GM21529 (cell line): ENCODE measurements around the gene CCDC73.
"Not testable (repeated sequence)": the region's sequence is repeated elsewhere in the genome, so short reads cannot be mapped to it uniquely, and the experiment has no call there.

Experiments used
- ATAC-seq: cut with Tn5 transposase; IDR thresholded peaks from one replicate; pipeline ENCODE4 v1.9.1; 2021; ENCODE audit not compliant: unreplicated experiment

CCDC73 gene

DNA sequence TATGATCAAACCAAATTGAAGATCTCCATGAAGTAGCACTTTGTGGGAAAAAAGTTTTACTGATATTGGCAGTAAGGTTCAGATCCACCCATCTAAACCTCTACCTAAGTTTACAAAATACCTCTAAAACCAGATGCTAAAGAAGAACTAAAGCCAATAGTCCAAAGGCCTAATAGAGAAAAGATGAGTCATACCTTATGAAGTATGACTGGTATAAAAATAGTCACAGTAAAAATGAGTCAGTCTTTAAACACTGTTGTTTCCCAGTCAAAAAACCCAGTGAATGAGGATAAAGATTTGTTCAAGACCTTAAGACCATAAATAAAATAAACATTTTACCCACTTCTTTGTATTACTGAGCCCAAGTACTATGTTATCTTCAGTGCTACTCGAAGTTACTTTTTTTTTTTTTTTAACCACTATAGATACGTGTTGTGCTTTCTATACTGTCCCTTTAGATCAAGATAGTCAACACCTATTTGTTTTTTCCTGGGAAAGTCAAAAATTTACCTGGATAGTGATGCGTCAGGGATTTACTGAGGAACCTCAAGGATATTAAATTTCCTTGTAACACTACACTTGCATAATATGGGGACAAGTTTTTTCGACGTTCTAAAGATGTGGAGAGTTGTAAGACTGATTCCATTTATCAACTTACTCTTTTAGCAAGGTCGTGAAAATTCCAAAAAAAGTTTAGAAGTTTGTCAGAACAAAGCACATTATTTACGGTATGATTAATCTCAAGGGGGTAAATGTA is 87.3 kb downstream of the CCDC73 start:
- peak; percentile 96 for ATAC-seq

DNA sequence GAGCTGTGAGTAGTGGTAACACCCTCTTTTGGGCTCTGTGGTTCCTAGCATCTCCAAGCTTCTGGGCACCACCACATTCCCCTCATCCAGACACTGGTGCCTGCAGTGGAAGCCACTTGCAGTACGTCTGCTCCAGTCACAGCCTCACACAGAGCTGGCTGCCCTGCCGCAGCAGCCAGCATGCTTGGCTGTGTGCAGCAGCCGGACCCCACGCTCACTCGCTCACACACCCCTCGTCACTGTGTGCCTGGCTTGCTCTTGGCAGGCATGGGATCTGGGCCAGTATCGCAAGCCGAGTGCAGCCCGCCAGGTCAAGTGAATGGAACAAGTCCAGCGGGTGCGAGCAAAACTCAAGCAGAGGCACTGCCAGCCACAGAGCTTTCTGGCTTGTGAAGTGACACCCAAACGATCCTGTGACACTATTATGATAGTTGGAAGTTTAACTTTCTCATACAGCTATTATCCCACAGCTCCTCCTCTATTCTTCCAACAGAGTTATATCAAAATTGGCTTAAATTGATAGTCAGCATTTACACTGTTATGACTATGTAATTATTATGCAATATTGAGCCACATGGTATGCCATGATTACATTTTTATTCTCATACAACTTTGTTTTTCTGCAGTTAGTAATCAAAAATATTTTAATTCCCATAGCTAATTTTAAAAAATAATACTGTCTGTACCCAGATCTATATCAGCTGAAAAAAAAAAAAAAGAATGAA is 89.0 kb downstream of the CCDC73 start:
- ATAC-seq = no peak

DNA sequence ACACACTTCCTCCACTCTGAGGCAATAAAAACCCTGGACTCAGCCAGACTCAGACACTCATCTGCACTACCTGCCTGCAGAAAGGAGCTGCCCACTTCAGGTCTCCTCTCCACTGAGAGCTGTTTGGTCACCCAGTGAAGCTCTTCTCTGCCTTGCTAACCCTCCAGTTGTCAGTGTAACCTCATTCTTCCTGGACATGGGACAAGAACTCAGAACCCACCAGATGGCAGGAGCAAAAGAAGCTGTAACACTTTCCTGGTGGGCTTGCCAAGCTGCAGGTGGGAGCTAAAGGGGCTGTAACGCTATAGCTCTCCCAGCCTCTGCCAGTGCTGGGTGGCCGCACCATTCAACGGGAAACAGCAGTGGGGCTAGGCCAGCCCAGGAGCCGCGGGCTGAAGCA is 89.7 kb downstream of the CCDC73 start:
- ATAC-seq = no peak

DNA sequence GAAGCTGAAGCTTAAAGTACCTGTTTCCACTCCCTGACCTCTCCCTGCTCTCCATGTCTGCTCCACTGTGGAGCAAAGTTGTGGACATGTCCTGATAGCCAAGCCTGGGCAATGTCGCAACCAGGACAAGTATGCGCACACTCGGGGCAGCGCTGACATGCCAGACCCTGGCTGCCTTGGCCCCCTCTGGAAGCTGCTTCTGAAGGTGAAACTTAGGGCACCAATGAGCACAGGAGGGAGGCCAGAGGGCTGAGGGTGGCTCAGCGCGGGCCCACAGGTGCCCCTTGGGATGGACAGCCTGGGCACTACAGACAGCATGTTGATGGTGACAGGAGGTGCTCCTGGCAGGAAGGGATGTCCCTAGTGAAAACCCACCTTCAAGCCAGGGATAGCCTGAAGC is 90.2 kb downstream of the CCDC73 start:
- ATAC-seq = no peak

DNA sequence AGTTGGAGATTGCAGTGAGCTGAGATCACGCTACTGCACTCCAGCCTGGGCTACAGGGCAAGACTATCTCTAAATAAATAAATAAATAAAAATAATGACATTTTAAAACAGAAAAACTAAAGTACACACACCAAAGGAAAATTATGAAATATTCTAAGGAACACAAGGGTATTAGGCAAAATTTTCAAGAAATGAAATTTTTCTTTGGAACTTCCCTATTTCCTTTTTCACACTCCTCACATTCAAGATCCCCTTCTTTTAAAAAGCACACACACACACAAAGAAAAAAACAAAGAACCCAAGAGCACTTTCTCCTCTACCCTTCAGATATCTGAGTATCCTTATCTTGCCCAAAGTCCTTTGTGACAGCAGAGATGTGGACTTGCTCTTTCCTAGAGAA is 92.8 kb downstream of the CCDC73 start:
- ATAC-seq = no peak

DNA sequence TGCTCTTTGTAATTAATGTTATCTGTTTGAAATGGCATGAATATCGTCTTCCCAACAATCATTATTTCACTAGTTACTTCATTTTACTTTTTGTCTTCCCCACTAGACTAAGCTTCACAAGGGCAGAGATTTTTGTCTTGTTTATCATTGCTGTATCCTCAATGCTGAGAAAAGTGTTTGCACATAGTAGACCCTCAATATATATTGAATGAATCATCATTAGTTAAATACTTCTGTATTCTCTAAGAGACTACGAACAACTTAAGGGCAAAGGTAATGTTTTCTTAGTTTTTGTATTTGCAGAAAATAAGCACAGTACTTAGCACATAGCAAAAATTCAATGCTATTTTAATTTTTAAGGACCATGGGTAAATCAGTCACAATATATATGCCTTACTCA is 95.9 kb downstream of the CCDC73 start:
- ATAC-seq = no peak

DNA sequence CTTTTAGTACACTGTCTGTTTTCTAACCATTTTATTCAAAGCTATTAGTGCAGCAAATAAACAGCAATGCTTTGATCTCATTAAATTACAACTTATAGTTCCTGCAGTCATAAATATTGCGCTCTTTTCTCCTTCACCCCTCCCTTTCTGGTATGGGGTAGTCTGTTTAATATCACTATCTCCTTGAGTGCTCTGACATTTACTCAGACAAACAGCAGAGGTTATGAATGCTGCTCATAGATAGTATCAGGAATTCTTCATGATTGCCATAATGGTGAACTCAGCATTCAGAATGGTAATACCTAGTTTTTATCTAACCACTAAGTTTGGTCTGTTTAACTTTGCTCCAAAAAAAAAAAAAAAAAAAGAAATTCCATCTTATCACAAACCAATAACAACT is 123.4 kb downstream of the CCDC73 start:
- no peak for ATAC-seq

DNA sequence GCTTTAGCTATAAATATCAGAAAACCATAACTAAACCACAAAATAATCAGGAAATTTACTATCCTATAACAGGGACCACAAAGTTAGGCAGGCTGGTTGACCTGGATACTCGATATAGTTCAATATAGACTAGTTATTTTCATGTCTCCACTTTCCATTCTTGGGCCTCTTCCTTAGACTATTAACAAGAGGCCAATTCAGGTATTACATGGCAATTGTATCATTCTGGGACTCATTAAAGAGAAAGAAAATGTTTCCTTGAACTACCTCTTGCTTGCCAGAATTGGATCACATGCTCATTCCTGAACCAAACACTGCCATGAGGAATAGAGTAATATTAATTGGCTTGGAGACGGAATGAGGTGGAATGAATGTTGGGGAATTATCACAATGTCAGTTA is 134.8 kb downstream of the CCDC73 start:
- ATAC-seq = no peak

DNA sequence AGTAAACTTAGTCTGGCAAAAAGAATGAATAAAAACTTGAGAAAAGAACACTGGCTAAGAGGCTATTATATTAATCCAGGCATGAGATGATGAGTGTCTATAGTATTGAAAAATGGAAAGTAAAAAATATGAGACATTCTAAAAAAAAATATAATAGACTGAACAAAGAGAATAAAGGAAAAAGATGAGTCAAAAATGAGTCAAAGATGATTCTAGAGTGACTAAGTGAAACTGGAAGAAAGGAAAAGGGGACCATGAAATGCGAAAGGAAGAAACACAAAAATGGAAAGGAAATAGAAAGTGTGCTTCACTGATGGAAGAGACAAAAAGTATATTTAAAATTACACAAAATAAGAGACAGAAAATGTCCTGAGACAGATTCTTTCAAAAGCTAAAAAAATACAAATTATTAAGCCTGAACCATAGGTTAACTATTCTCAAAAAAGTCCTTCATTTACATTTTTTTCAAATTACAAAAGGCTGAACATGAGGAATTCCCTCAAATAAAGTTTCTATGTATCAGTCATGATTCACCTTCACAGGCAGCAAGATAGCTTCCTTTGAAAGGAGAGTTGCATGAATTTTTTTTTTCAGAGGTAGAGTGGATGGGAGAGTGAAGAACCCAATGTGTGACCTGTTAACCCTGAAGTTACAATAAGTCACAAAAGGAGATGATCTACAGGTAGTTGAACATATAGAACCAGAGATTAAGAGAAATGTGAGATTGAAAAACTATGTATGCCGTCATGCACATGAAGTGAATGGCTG is 135.6 kb downstream of the CCDC73 start:
- no peak for ATAC-seq

DNA sequence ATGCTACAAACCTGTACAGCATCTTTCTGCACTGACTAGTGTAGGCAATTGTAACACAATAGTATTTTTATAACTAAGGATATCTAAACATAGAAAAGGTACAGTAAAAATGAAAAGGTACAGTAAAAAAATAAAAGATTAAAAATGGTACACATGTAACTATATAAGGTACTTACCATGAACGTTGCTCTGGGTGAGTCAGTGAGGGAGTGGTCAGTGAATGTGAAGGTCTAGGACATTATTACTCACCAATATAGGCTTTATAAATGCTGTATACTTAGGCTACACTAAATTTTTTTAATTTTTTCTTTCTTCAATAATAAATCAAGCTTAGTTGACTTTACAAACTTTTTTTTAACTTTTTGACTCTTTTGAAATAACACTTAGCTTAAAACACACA is 150.9 kb downstream of the CCDC73 start:
- ATAC-seq = no peak

DNA sequence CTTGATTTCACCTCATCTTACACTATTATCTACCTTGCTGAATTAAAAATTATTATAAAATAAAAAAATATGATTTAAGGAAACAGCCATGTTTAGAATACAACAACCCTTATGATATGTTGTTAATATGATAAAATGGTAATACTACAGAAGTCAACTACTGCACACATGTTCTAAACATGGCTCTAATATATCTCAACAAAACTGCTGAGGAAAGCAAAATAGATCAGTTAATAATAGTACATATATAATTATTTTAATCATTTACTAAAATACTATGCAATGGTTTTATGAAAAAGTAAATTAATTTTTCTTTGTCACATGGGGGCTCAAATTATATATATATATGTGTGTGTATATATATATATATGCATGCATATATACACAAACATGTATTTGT is 153.1 kb downstream of the CCDC73 start:
- ATAC-seq = no peak

DNA sequence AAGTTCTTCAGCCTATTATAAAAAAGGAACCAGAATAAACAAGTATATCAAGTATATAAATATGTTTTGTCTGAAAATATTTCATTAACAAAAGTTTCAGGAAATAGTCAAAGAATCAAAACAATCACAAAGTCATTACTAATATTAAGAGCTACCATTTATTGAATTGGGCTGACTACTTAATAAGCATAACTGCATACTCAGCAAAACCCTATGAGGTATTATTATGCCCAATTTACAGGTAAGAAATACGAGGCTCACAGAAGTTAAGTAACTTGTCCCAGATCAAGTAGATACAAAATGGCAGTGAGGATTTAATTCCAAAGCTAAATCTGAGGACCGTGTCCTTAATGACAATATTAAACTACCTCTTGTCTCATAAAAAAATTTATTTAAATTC is 158.6 kb downstream of the CCDC73 start:
- no peak for ATAC-seq

DNA sequence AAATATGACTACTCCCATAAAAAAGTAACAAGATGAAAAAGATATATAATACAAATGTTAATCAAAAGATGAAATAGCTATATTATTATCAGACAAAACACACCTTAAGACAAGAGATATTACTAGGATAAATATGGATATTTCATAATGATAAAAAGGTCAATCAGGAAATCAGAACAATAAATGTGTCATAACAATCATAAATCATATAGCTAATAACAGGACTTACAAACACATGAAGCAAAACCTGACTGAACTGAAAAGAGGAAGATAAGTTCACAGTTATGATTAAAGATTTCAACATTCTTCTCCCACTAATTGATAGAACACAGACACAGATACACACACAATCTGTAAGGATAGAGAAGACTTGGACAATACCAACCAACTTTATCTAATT is 163.6 kb downstream of the CCDC73 start:
- ATAC-seq = no peak

DNA sequence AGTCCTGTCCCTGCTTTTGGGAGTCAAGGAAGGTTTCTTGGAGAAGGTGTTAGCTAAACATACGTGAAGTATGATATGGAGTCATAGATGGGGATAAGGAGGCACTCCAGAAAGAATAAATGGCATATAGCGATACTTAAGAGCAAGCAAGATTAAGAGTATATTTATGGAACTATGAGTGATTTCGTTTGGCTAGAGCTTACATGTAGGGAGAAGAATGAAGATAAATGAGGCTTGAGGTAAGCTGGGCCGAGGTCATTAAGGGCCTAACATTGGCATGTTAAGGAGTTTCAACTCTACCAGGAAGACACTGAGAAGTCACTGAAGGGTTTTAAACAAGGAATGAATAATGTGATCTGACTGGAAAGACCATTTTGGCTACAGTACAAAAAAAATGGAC is 177.6 kb downstream of the CCDC73 start:
- no peak for ATAC-seq

DNA sequence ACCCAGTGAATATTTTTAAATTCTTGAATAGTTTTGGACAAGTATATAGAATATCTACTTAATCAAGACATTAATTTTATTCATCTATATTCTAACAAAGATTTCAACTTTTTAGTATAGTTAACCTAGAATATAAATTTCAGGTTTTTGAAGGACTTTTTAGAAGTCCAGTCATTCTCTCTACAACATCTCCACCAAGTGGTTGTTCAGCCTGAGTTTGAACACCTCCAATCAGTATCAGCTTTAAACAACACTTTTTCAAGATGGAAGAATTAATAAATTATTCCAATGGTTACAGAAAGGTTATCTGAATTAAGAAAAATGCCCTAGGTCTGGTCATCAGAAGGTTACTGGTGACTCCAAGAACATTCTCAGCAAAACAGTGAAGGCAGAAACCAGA is 179.0 kb downstream of the CCDC73 start:
- ATAC-seq = no peak

DNA sequence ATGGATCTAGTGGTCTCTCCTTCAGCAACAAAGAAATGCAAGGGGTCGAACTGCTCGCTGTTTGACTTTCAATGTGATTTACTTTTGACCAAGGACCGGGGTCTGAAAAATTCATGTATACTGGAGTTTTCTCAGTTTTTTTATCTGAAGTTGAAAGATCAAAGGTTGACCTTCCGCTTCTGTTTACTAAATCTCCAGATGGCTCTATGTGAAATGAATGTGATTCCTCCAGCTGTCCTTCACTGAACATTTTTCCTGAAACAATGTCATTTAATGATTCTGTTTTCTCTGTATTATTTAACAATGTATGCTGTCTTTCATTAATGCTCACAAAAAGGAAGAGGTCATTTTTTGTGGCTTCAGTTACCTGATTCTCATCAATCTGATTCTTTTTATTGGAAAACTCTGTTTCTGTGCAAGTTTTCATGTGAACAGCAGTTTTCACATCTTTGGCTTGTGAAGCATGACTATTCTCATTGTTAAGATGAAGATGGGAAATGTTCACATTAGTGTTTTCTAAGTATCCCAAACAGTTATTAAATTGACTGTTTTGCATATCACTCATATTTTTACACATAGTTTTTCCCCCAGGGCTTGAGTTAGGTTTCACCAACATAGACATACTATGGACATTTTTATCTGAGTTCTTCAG is 180.8 kb downstream of the CCDC73 start:
- no peak for ATAC-seq

DNA sequence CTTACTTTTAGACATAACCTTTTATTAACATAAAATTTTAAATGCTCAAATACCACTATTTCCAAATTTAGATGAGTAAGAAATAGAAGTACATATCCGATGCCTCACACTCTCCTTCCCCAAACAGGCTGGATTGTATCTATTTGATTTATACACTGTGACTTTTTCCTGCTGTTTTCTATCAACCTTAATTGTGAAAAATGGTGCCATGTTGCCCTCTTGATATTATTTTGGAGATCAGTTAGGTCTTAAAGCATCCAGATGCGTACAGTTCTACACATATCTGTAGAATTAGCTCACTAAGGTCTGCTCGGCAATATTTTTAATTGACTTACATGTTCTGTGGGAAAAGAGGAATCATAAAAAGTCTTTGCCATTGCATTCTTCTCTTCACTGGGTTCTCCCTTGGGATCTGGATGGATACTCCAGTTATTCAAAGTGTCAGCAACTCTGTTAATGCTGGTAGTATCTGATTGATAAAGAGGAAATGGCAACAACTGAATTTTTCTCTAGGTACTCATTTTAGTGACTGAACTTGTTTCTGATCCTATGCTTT is 183.6 kb downstream of the CCDC73 start:
- no peak for ATAC-seq

DNA sequence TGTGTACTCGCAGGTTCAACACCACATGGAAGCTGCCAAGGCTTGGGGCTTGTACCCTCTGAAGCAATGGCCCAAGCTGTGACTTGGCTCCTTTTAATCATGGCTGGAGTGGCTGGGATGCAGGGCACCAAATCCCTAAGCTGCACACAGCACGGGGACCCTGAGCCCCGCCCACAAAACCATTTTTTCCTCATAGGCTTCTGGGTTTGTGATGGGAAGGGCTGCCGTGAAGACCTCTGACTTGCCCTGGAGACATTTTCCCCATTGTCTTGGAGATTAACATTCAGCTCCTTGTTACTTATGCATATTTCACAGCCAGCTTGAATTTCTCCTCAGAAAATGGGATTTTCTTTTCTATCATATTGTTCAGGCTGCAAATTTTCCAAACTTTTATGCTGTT is 185.6 kb downstream of the CCDC73 start:
- not testable (repeated sequence) for ATAC-seq

DNA sequence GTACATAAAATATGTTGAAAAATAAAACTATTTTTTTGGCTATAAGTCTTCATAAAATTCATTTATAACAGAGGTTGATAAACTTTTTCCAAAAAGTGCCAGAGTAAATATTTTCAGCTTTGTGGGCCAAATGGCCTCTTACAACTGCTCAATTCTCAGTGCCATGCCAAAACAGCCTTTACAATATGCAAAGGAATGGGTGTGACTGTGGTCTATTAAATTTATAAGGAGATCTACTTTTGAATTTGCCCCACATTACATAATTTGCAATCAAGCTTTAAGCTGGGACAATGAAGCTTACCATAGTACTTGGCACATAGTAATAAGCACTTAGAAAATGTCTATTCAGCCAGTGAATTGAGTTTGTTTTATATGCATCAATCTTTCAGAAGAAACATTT is 188.2 kb downstream of the CCDC73 start:
- ATAC-seq = no peak

DNA sequence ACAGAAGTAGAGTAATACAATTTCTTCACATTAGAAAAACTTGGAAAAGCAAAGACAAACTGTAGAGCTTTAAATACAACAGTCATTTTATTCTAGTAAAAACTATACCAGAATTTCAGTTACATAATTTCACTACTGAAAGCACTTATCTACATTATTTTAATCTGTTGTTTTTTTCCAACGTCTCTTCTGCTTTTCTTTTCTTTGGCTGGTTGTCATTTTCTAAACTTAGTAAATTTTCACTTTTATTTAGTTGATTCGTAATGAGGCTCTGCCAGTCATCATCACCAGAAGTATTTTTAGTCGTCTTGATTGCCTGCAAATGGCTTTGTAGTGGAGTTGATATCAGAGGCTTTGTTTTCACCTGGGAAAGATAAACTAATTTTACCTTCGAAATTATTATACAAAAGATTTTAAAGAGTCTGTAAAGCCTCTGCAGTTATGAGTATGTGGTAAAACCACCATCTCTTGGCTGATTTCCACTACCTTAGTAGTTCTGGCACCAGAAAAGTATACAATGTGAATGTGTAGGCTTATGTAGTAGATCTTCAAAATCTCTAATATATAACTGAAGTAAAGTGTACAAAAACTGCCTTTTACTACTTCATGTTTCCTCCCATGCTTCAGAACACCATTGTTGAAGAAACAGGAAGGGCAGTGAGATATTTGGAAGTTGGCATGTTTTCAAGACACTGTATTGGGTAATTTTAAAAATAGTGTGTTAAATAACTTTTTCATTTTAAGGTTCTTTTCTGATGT is 191.6 kb downstream of the CCDC73 start:
- no peak for ATAC-seq
